ENCODE results near the gene C18orf63.
A peak's percentile ranks its signal among the peaks of the same experiment; 100 is the strongest.
"Not testable (repeated sequence)": the region's sequence is repeated elsewhere in the genome, so short reads cannot be mapped to it uniquely, and the experiment has no call there.

The C18orf63 gene

GRCh38 chr18:74285583-74285982 lies 30.1 kb upstream of the C18orf63 start:
- DNase-seq (ENCODE audit: low read depth, low spot score); H3K27ac ChIP-seq: not testable (repeated sequence)

GRCh38 chr18:74286106-74286855 lies 29.4 kb upstream of the C18orf63 start:
- DNase-seq (ENCODE audit: low read depth, low spot score), result no peak
- no peak overlapping the region for H3K27ac ChIP-seq

GRCh38 chr18:74286856-74287255 lies 28.8 kb upstream of the C18orf63 start:
- DNase-seq (ENCODE audit: low read depth, low spot score), result no peak
- H3K27ac ChIP-seq, result no peak overlapping the region

GRCh38 chr18:74288041-74288440 lies 27.6 kb upstream of the C18orf63 start:
- no peak overlapping the region for H3K27ac ChIP-seq
- no peak for DNase-seq (ENCODE audit: low read depth, low spot score)

GRCh38 chr18:74288730-74289129 lies 26.9 kb upstream of the C18orf63 start:
- H3K27ac ChIP-seq, result no peak overlapping the region

GRCh38 chr18:74289137-74289536 lies 26.5 kb upstream of the C18orf63 start:
- DNase-seq (ENCODE audit: low read depth, low spot score), result no peak

More at GRCh38 chr18:74288730-74289129, 26.9 kb upstream of the C18orf63 start:
- DNase-seq (ENCODE audit: low read depth, low spot score), result no peak

GRCh38 chr18:74290021-74290420 lies 25.6 kb upstream of the C18orf63 start:
- H3K27ac ChIP-seq, result no peak overlapping the region
- DNase-seq (ENCODE audit: low read depth, low spot score), result no peak

More at GRCh38 chr18:74289137-74289536, 26.5 kb upstream of the C18orf63 start:
- H3K27ac ChIP-seq, result no peak overlapping the region

- no peak overlapping the region for H3K27ac ChIP-seq
- DNase-seq (ENCODE audit: low read depth, low spot score), result no peak
Measured at GRCh38 chr18:74290794-74291471, 24.7 kb upstream of the C18orf63 start.

- H3K27ac ChIP-seq, result no peak overlapping the region
- DNase-seq (ENCODE audit: low read depth, low spot score), result no peak
Measured at GRCh38 chr18:74291472-74291770, 24.2 kb upstream of the C18orf63 start.

- H3K27ac ChIP-seq, result no peak within 1 kb of the TSS
Measured at GRCh38 chr18:74291771-74292540, 23.7 kb upstream of the C18orf63 start, which contains the start of gene CYB5A. CYB5A (minus strand) TSS chr18:74291963; CDS start chr18:74291875, 88 bp downstream.

GRCh38 chr18:74292541-74292858 lies 23.1 kb upstream of the C18orf63 start:
- H3K27ac ChIP-seq, result no peak overlapping the region
- DNase-seq (ENCODE audit: low read depth, low spot score), result no peak

More at GRCh38 chr18:74291771-74292540, 23.7 kb upstream of the C18orf63 start, which contains the start of gene CYB5A:
- peak; percentile 70 for DNase-seq (ENCODE audit: low read depth, low spot score)

- not testable (repeated sequence) for H3K27ac ChIP-seq; DNase-seq (ENCODE audit: low read depth, low spot score)
Measured at GRCh38 chr18:74292982-74293381, 22.7 kb upstream of the C18orf63 start.

GRCh38 chr18:74294526-74294925 lies 21.1 kb upstream of the C18orf63 start:
- no peak for DNase-seq (ENCODE audit: low read depth, low spot score)
- no peak overlapping the region for H3K27ac ChIP-seq

- DNase-seq (ENCODE audit: low read depth, low spot score), result no peak
- no peak overlapping the region for H3K27ac ChIP-seq
Measured at GRCh38 chr18:74299162-74299561, 16.5 kb upstream of the C18orf63 start.

GRCh38 chr18:74299746-74300145 lies 15.9 kb upstream of the C18orf63 start:
- DNase-seq (ENCODE audit: low read depth, low spot score), result no peak
- no peak overlapping the region for H3K27ac ChIP-seq

GRCh38 chr18:74303306-74303705 lies 12.3 kb upstream of the C18orf63 start:
- no peak overlapping the region for H3K27ac ChIP-seq
- no peak for DNase-seq (ENCODE audit: low read depth, low spot score)

GRCh38 chr18:74303936-74304335 lies 11.7 kb upstream of the C18orf63 start:
- no peak for DNase-seq (ENCODE audit: low read depth, low spot score)
- no peak overlapping the region for H3K27ac ChIP-seq

- peak; percentile 39 for DNase-seq (ENCODE audit: low read depth, low spot score)
- H3K27ac ChIP-seq, result no peak overlapping the region
Measured at GRCh38 chr18:74310411-74310810, 5.2 kb upstream of the C18orf63 start.

GRCh38 chr18:74311000-74311399 lies 4.6 kb upstream of the C18orf63 start:
- H3K27ac ChIP-seq, result no peak overlapping the region
- DNase-seq (ENCODE audit: low read depth, low spot score), result no peak

GRCh38 chr18:74314759-74315463 lies 728 bp upstream of the C18orf63 start:
- no peak overlapping the region for H3K27ac ChIP-seq
- DNase-seq (ENCODE audit: low read depth, low spot score), result no peak

Measured in epithelial cell of prostate (primary cell).